ENCODE data around the gene GRIPAP1. TPM values are rescaled to one million over a fixed set of nuclear protein-coding genes. Genes with fewer than 3 reads are reported as not detected.

Gene GRIPAP1
- 10.4 TPM for total RNA-seq

- peaks cover 0 to 13% (median 8%) of the 10 kb centered on the region in 3 donors for H3K36me3 ChIP-seq (ENCODE audit: control insufficient read depth in 3 of 3, insufficient read depth in 3 of 3, low read length in 3 of 3)
Measured at GRCh38 chrX:49002091-49002935, at the start of gene GRIPAP1. TSS of gene GRIPAP1 (minus strand) at chrX:49002264. CDS start at chrX:49002229, 35 bp downstream.

DNA sequence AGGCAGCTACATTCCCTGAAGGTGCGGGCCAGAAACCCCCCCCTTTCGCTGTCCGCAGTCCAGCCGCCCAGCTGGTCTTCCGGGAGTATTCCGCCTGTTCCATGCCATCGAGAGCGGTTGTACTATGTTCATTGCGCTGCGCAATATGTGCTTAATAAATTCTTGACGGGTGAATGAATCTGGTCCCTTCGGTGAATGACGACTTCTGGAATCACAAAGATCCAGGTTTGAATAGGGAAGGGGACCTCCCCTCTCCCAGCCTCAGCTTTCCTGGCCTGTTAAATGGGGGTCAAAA lies 41.9 kb upstream of the GRIPAP1 start:
- Histone ChIP-seq H3K9ac (ENCODE audit: low read depth in 1 of 3, low read length in 3 of 3) (peak overlapping the region; percentile 46 to 73 (median 69)), H3K27me3 (ENCODE audit: control insufficient read depth in 3 of 3, insufficient read depth in 3 of 3, low read length in 3 of 3) (no peaks in the 10 kb centered on the region), H3K4me3 (ENCODE audit: low read length in 3 of 3) (peak overlapping the region; percentile 17 to 56 (median 31)), H3K27ac (ENCODE audit: low read depth, low read length) (peak overlapping the region; percentile 78), H3K9me3 (ENCODE audit: control insufficient read depth in 3 of 3, low read length in 3 of 3) (no peaks in the 10 kb centered on the region), H3K4me1 (ENCODE audit: control insufficient read depth in 3 of 3, insufficient read depth in 3 of 3, low read length in 3 of 3) (peaks cover 18 to 29% (median 21%) of the 10 kb centered on the region in 3 donors), H3K36me3 (ENCODE audit: control insufficient read depth in 3 of 3, insufficient read depth in 3 of 3, low read length in 3 of 3) (peaks cover 4 to 6% (median 5%) of the 10 kb centered on the region in 3 donors)

More at GRCh38 chrX:49002091-49002935, at the start of gene GRIPAP1:
- H3K9me3 ChIP-seq (ENCODE audit: control insufficient read depth in 3 of 3, low read length in 3 of 3): no peaks in the 10 kb centered on the region
- H3K27me3 ChIP-seq (ENCODE audit: control insufficient read depth in 3 of 3, insufficient read depth in 3 of 3, low read length in 3 of 3): peaks cover 0 to under 1% (median 0%) of the 10 kb centered on the region in 3 donors
- peak within 1 kb of the TSS; percentile 82 to 89 (median 86) for H3K9ac ChIP-seq (ENCODE audit: low read depth in 1 of 3, low read length in 3 of 3)
- peak within 1 kb of the TSS; percentile 86 for H3K27ac ChIP-seq (ENCODE audit: low read depth, low read length)
- peaks cover 2 to 4% (median 3%) of the 10 kb centered on the region in 3 donors for H3K4me1 ChIP-seq (ENCODE audit: control insufficient read depth in 3 of 3, insufficient read depth in 3 of 3, low read length in 3 of 3)
- H3K4me3 ChIP-seq (ENCODE audit: low read length in 3 of 3): peak within 1 kb of the TSS; percentile 87 to 91 (median 91)

DNA sequence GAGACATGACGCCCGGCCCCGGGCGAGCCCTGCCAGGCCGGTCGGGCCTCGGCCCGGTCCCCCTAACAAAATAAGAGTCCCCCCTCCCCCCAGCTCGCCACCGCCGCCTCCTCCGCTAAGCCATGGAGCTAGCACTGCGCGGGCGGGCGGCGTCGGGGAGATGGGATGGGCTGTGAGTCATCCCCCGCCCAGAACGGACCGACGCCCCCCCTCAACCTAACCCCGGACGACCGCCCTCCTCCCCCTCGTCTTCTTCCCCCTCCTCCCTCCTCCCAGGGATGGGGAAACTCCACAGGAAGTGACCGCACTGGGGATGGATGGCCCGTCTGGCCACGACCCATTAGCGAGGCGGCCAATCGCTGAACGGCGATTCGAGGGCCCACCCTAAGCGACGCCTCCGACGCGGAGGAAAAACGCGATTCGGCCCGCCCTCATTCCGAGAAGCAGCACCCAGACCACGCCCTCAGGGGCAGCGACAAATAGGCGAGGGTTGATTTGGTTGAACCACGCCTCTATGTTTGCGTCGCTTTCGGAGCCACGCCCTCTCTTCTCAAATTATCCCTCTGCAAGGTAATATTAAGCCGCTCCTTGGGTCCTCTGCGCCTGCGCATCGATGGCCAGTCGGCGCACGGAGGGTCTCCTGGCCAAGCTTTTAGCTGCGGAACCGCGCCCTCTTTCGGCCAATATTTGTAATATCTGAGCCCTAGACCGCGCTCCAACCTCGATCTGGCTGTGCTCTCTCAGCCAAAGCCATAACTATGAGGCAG lies 41.3 kb upstream of the GRIPAP1 start, which contains the start of gene TFE3:
TSS of gene TFE3 (minus strand) at position 138 of the 767 bp plus-strand sequence. CDS start at position 7, 131 bp downstream.
- H3K9me3 ChIP-seq (ENCODE audit: control insufficient read depth in 3 of 3, low read length in 3 of 3): no peaks in the 10 kb centered on the region
- peak within 1 kb of the TSS; percentile 75 to 87 (median 85) for H3K9ac ChIP-seq (ENCODE audit: low read depth in 1 of 3, low read length in 3 of 3)
- H3K27me3 ChIP-seq (ENCODE audit: control insufficient read depth in 3 of 3, insufficient read depth in 3 of 3, low read length in 3 of 3): no peaks in the 10 kb centered on the region
- H3K4me1 ChIP-seq (ENCODE audit: control insufficient read depth in 3 of 3, insufficient read depth in 3 of 3, low read length in 3 of 3): peaks cover 18 to 29% (median 21%) of the 10 kb centered on the region in 3 donors
- H3K27ac ChIP-seq (ENCODE audit: low read depth, low read length): peak within 1 kb of the TSS; percentile 98
- peaks cover 7 to 11% (median 8%) of the 10 kb centered on the region in 3 donors for H3K36me3 ChIP-seq (ENCODE audit: control insufficient read depth in 3 of 3, insufficient read depth in 3 of 3, low read length in 3 of 3)
- H3K4me3 ChIP-seq (ENCODE audit: low read length in 3 of 3): peak within 1 kb of the TSS; percentile 73 to 83 (median 76)

DNA sequence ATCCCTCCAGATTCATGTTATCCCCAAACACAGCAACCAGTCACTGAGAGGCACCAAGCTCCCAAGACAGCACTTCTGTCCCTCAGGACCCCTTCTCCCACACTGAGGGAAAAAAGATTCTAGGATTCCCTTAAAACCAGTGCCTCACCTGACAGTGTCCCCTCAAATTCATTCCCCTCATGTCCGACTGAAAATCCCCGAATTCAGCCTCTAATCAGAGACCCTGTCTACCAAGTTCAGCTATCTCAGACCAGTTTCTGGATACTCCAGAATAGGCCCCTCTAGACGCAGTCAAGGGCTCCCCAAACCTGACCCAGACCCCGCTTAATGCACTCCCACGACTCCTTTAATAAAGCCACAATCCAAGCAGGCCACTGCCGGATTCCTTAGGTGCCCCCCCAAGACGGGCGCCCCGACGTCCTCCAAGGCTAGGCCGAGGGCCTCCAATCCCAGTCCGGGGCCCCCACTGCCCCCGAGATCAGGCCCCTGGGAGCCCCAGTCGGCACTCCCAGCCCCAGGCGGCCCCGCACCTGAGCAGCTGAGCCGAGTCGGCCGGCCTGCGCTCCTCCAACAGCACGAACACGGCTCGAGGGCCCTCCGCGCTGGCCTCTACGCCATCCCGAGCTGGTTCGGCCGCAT lies 40.6 kb upstream of the GRIPAP1 start:
- Histone ChIP-seq H3K27ac (ENCODE audit: low read depth, low read length) (peak overlapping the region; percentile 98), H3K4me1 (ENCODE audit: control insufficient read depth in 3 of 3, insufficient read depth in 3 of 3, low read length in 3 of 3) (peaks cover 18 to 29% (median 21%) of the 10 kb centered on the region in 3 donors), H3K36me3 (ENCODE audit: control insufficient read depth in 3 of 3, insufficient read depth in 3 of 3, low read length in 3 of 3) (peaks cover 14% of the 10 kb centered on the region in 3 donors), H3K27me3 (ENCODE audit: control insufficient read depth in 3 of 3, insufficient read depth in 3 of 3, low read length in 3 of 3) (no peaks in the 10 kb centered on the region), H3K9me3 (ENCODE audit: control insufficient read depth in 3 of 3, low read length in 3 of 3) (no peaks in the 10 kb centered on the region), H3K4me3 (ENCODE audit: low read length in 3 of 3) (peak overlapping the region; percentile 73 to 83 (median 76)), H3K9ac (ENCODE audit: low read depth in 1 of 3, low read length in 3 of 3) (peak overlapping the region; percentile 75 to 87 (median 85))

GRCh38 chrX:49041744-49042580 lies 39.9 kb upstream of the GRIPAP1 start:
- Histone ChIP-seq H3K4me1 (ENCODE audit: control insufficient read depth in 3 of 3, insufficient read depth in 3 of 3, low read length in 3 of 3) (peaks cover 18 to 29% (median 21%) of the 10 kb centered on the region in 3 donors), H3K27me3 (ENCODE audit: control insufficient read depth in 3 of 3, insufficient read depth in 3 of 3, low read length in 3 of 3) (no peaks in the 10 kb centered on the region), H3K9ac (ENCODE audit: low read depth in 1 of 3, low read length in 3 of 3) (peak overlapping the region; percentile 75 to 87 (median 85)), H3K36me3 (ENCODE audit: control insufficient read depth in 3 of 3, insufficient read depth in 3 of 3, low read length in 3 of 3) (peaks cover 18 to 20% (median 19%) of the 10 kb centered on the region in 3 donors), H3K4me3 (ENCODE audit: low read length in 3 of 3) (peak overlapping the region; percentile 73 to 83 (median 76)), H3K27ac (ENCODE audit: low read depth, low read length) (peak overlapping the region; percentile 98), H3K9me3 (ENCODE audit: control insufficient read depth in 3 of 3, low read length in 3 of 3) (no peaks in the 10 kb centered on the region)

- Histone ChIP-seq H3K9ac (ENCODE audit: low read depth in 1 of 3, low read length in 3 of 3) (peak overlapping the region; percentile 43 to 50 (median 45)), H3K4me1 (ENCODE audit: control insufficient read depth in 3 of 3, insufficient read depth in 3 of 3, low read length in 3 of 3) (peaks cover 18 to 29% (median 21%) of the 10 kb centered on the region in 3 donors), H3K4me3 (ENCODE audit: low read length in 3 of 3) (peak overlapping the region; percentile 5 to 45 (median 15)), H3K36me3 (ENCODE audit: control insufficient read depth in 3 of 3, insufficient read depth in 3 of 3, low read length in 3 of 3) (peaks cover 19 to 22% (median 20%) of the 10 kb centered on the region in 3 donors), H3K27me3 (ENCODE audit: control insufficient read depth in 3 of 3, insufficient read depth in 3 of 3, low read length in 3 of 3) (no peaks in the 10 kb centered on the region), H3K9me3 (ENCODE audit: control insufficient read depth in 3 of 3, low read length in 3 of 3) (no peaks in the 10 kb centered on the region), H3K27ac (ENCODE audit: low read depth, low read length) (peak overlapping the region; percentile 98)
Measured at GRCh38 chrX:49040376-49040955, 38.4 kb upstream of the GRIPAP1 start.

GRCh38 chrX:49039598-49040375 lies 37.7 kb upstream of the GRIPAP1 start:
- H3K4me1 ChIP-seq (ENCODE audit: control insufficient read depth in 3 of 3, insufficient read depth in 3 of 3, low read length in 3 of 3): peaks cover 18 to 29% (median 21%) of the 10 kb centered on the region in 3 donors
- H3K27ac ChIP-seq (ENCODE audit: low read depth, low read length): peak overlapping the region; percentile 98
- no peaks in the 10 kb centered on the region for H3K9me3 ChIP-seq (ENCODE audit: control insufficient read depth in 3 of 3, low read length in 3 of 3)
- no peaks in the 10 kb centered on the region for H3K27me3 ChIP-seq (ENCODE audit: control insufficient read depth in 3 of 3, insufficient read depth in 3 of 3, low read length in 3 of 3)
- H3K9ac ChIP-seq (ENCODE audit: low read depth in 1 of 3, low read length in 3 of 3): peak overlapping the region; percentile 43 to 50 (median 45)
- peak overlapping the region; percentile 5 to 45 (median 15) for H3K4me3 ChIP-seq (ENCODE audit: low read length in 3 of 3)
- H3K36me3 ChIP-seq (ENCODE audit: control insufficient read depth in 3 of 3, insufficient read depth in 3 of 3, low read length in 3 of 3): peaks cover 19 to 22% (median 20%) of the 10 kb centered on the region in 3 donors

- H3K4me1 ChIP-seq (ENCODE audit: control insufficient read depth in 3 of 3, insufficient read depth in 3 of 3, low read length in 3 of 3): peaks cover 16 to 29% (median 21%) of the 10 kb centered on the region in 3 donors
- H3K27me3 ChIP-seq (ENCODE audit: control insufficient read depth in 3 of 3, insufficient read depth in 3 of 3, low read length in 3 of 3): no peaks in the 10 kb centered on the region
- no peak overlapping the region for H3K9ac ChIP-seq (ENCODE audit: low read depth in 1 of 3, low read length in 3 of 3)
- H3K27ac ChIP-seq (ENCODE audit: low read depth, low read length): no peak overlapping the region
- no peaks in the 10 kb centered on the region for H3K9me3 ChIP-seq (ENCODE audit: control insufficient read depth in 3 of 3, low read length in 3 of 3)
- H3K36me3 ChIP-seq (ENCODE audit: control insufficient read depth in 3 of 3, insufficient read depth in 3 of 3, low read length in 3 of 3): peaks cover 34 to 37% (median 36%) of the 10 kb centered on the region in 3 donors
- H3K4me3 ChIP-seq (ENCODE audit: low read length in 3 of 3): no peak overlapping the region
Measured at GRCh38 chrX:49037883-49038475, 35.9 kb upstream of the GRIPAP1 start.

Measured in skeletal muscle tissue (tissue), 4 donors.